GM18499 (cell line): ENCODE data around the gene MKRN2OS.
"Not testable (repeated sequence)": the region's sequence is repeated elsewhere in the genome, so short reads cannot be mapped to it uniquely, and the experiment has no call there.

Source experiments
- ATAC-seq: cut with Tn5 transposase; IDR thresholded peaks from one replicate; pipeline ENCODE4 v1.9.1; 2021; ENCODE audit warnings: moderate number of reproducible peaks; ENCODE audit not compliant: insufficient read depth, unreplicated experiment

Gene MKRN2OS

DNA sequence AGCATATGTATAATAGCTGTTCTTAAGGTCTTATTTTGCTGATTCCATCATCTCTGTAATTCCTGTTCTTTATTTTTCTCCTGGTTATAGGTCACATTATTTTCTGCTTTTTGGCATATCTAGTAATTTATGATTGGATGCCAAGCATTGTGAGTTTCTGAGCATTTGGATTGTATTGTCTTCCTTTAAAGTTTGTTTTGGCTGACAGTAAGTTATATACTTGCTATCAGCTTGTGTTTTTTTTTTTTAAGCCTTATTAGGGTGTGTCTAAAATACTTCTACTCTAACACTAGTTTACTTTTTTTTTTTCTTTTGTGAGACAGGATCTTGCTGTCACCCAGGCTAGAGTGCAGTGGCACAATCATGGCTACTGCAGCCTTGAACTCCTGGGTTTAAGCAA, 21.7 kb upstream of the MKRN2OS start:
- no peak for ATAC-seq

DNA sequence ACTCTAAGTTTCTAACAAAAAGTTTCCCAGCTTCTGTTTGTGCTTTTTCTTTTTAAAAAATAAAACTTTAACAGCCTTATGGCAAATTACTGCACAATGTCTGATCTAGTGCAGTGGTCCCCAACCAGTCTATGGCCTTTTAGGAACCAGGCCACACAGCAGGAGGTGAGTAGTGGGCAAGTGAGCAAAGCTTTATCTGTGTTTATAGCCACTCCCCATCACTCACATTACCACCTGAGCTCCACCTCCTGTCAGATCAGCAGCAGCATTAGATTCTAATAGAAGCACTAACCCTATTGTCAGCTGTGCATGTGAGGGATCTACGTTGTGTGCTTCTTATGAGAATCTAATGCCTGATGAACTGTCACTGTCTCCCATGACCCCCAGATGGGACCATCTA, 17.2 kb upstream of the MKRN2OS start:
- ATAC-seq = no peak

DNA sequence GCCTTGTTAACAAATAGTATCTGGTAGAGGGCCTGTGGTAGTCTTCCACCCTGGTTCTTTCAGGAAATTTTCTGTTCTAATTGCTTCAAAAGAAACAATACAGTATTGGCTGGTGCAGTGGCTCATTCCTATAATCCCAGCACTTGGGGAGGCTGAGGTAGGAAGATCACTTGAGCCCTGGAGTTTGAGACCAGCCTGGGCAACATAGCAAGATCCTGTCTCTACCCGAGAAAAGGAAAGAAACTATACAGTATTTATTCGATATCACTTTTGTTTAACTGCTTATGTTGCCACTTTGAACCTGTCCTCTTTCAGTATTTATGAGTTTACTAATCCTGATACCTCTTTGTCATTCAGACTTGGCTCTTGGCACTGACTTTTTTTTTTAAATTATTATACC, 16.1 kb upstream of the MKRN2OS start:
- no peak for ATAC-seq

DNA sequence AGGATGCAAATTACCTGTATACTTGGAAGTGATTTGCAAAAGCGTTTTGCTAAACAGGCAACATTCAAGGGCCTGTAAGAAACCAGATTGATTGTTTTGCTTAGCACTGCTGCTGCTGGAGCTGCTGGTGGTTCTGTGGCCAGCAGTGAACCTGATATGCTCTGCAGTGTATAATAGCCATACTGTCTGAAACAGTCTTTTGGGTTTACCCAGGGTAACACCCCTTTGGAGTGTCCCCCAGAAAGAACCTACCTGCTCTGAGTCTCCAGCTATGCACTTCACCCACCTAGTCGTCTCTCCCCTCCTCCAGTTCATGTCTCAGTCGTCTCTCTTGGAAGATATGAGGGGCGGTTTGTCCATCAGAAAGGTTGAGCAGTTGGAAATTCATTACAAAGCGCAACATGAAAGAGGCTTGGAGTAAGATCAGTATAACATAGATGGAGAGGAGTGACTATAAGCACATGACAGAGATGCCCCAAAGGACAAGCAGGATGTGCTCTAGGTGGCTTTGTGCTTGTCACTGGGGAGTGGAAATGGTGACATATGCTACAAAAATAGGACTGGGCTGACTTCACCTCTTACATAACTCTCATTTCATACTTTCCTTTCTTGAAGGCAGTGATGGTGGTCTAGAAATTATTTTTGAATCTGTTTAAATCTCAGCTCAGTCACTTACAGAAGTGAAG, 15.3 kb upstream of the MKRN2OS start:
- ATAC-seq = no peak

DNA sequence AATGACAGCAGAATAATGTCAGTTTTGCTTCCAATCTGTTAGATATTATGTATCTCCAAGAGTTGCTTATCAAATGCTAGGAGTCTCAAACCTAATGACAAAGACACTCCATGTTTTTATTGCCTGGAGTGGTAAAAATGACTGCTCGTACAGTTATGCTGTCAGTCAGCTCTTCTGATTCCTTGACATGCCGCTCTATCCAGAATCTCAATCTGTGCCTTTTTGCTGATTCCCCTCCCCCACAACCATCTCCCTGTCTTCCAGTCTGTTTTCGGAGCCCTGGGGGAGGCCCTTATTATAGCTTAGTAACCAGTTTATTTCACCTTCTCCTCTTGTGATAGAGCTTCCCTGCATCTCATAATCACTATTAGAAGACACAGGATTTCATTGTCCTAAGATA, 14.2 kb upstream of the MKRN2OS start:
- no peak for ATAC-seq

DNA sequence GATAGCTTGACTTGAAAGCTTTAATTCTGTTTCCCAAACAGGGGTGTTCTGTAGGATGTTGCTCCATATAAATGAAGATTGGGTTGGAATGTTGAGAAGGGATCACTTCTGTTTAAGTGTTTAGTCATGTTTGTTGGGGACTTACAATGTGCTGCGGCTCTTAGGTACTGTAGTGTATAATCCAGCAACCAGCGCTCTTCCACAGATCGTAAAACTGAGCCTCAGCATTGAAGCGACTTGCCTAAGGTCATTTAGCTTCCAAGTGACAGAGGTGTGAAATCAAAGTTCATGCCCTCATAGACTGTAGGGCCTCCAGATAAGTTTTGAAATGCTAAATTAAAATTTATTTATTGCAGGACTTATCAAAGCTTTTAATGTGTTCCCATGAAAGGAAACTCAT, 13.4 kb upstream of the MKRN2OS start:
- no peak for ATAC-seq

DNA sequence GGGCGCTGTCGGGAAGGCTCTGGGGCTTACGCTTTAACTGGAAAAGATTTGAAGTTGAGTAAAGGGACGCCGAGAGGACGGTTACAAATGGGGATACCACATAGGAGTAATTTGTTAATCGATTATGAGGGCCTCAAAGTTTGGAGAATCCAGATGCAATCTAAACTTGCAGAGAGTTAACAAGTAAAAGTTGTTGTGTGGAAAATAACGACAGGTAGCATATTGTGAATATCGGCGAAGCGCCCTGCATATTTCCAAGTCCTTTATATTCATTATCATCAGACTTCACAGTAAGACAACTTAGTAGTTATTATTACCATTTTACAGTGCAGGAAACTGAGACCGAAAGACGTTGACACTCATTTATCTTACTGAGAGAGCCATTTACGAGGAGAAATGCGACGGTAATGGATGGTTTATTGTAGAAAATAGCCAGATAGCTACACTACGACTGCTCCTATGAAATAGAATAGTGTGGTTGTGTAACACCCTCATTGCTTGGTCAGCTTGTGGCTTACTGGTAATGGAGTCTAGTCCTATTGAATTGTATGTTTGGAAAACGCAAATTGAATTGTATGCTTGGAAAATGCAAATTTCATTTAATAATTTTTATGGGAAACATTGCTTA, 12.3 kb upstream of the MKRN2OS start:
- no peak for ATAC-seq

DNA sequence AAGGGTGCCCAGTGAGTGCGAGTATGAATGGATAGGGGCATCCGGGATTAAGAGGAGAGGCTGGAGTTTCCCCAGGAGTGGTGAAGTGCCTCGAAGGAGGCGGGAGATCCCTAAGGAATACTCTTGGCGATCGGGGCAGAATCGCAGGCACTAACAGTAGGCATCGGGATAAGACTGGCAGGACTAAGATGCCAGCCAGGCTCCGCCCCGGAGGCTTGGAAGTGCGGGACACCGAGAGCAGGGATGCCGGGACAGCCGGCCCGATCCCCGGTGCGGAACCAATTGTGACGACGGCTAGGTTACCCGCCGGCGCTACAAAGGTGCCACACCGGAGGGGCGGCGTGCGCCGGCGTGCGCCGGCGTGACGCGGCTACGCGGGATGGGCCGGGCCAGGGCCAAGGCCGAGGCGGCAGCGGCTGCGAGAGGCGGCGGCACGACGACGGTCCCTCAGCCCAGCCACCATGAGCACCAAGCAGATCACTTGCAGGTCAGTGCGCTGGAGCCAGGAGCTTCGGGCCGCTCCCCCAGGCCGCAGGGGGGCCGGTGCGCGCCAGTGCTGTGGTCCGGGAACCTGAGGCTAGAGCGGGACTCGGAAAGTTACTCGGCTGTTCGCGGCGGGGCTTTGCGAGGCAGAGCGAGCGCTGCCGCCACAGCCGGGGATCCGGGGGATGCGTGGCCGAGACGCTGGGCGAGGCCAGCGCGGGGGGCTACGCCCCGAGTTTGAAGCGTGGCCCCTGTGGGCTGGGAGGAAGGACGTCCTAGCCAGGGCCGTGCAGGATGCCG, 11.6 kb upstream of the MKRN2OS start, which contains the start of gene MKRN2:
Gene MKRN2, plus strand, starts transcription at position 398 of the 783 bp plus-strand sequence. Its CDS starts 64 bp downstream, at position 462.
- ATAC-seq = peak; percentile 38

DNA sequence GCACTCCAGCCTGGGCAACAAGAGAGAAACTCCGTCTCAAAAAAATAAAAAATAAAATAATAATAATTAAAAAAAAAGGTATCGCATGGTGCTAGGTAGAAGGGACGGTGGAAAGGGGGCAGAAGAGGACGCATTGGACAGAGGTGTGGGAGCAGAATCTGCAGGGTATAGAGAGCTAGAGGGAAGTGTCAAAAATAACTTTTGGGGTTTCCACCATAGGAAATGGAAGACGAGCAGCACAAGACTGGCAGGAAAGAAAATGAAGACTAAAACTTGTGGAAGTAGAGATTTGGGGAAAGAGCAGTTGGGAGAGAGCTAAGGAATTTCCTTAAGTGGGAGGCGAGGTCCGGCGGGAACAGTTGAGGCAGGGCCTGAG, 11.0 kb upstream of the MKRN2OS start:
- ATAC-seq = no peak

DNA sequence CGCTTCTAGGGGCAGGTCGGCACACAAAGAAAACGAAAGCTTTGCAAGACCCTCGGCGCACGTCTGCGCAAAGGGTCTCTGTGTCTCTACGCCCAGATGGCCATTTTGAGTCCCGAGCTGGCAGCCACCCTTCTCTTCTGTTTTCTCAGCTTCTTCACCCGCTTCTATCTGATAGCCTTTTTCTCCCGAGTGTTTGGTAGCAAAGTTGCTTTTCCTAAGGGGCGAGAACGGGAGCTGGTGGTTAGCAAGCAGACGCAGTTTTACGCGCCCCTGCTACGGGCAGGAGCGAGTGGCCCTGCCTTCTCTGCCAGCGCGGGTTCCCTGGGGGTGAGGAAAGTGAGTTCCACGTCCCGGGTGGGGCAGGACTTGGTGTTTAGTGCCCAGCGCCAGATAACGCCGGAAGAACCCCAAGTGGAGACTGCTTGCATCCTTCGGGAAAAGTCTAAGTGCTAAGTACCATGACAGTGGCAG, 8.7 kb upstream of the MKRN2OS start:
- no peak for ATAC-seq

DNA sequence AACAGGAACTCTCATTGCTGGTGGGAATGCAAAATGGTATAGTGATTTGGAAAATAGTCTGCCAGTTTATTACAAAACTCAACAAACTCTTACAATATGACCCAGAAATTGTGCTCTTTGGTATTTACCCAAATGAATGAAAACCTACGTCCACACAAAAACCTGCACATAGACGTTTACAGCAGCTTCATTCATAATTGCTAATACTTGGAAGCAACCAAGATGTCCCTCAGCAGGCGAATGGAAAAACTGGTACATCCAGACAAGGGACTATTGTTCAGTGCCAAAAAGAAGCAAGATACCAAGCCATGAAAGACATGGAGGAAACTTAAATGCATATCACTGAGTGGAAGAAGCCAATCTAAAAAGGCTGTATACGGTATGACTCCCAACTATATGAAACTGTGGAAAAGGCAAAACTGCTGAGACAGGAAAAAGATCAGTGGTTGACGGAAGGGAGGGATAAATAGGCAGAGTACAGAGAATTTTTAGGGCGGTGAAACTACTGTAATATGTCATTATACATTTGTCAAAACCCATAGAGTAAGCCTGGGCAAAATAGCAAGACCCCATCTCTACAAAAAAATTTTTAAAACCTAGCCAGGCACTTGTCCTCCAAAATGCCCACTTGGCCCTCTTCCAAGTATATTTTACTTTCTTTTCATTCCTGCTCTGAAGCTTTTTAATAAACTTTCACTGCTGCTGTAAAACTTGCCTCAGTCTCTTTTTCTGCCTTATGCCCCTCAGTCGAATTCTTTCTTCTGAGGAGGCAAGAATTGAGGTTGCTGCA, 4.9 kb upstream of the MKRN2OS start:
- ATAC-seq = no peak

DNA sequence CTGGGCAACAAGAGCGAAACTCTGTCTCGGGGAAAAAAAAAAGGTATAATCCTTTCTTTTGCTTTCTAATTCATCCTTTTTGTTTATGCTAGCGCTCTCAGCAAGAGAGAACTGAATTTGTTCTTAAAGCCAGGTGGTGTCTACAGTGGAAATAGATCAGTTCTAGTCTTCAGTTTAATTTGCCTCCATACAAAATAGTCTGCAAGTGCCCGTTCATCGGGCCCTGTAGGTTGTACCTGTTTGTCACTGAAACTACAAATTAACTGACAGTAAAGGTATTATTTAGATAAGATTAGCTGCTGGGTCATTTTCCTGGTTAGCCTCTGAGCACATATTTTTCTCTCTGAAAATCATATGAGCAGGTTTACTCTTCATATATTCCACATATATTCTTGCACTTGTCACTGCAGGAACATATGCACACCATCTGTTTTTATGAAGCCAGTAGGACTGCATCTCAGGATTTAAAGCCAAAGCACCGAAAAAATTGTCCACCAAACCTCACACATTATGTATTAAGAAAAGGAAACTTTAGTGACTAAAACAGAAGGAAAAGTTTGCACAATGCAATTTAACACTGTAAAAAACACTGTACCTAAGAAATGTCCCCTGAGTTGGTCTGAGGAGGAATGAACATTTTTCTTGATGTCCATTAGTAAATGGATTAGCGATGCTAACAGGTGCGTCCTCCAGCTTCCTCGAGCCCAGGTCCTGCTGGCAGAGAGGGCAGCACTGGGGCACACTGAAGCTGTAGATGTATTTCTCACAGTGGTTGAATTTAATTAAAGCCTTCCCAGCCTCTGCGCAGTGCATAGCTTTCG, 437 bp downstream of the MKRN2OS start:
- ATAC-seq = no peak

DNA sequence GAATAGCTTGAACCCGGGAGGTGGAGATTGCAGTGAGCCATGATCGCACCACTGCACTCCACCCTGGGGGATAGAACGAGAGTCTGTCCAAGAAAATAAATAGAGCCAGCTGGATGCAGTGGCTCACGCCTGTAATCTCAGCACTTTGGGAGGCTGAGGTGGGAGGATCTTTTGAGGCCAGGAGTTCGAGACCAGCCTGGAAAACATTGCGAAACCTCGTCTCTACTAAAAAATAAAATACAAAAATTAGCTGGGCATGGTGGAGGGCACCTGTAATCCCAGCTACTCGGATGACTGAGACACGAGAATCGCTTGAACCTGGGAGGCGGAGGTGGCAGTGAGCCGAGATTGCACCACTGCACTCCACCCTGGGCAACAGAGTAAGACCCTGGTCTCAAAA, 1.8 kb downstream of the MKRN2OS start:
- not testable (repeated sequence) for ATAC-seq

DNA sequence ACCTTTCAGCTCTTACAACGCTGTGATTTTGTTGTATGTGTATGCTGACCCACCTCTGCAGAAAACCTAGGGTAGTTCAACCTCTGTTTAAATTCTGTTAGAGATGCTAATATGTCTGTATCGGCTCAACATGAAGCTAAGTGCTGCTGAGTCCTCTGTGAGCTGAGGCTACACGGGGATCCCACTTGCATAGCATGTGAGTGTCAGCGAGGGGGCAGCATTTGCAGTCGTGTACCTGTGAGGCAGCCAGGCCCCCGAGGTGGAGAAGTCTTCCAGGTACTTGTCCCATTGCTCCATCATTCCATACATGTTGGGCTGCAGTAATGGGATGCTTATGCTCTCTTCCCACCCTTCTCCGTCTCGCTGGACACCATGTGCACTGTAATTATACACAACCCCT, 3.7 kb downstream of the MKRN2OS start:
- ATAC-seq = no peak

DNA sequence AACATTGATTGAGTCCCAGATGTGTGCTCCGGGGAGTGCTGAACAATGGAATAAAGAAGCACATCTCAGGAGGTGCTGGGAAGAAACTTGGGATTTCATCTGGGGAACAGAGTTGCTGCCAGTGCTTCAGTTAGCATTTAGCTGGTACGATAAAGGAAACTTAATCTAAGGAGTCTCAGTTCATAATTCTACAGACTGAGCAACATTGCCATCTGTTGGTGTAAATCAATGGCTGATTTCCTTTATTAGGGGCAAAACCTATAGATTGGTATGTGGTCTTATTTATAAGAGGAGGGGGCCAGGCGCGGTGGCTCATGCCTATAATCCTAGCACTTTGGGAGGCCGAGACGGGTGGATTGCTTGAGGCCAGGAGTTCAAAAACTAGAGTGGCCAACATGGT, 8.9 kb downstream of the MKRN2OS start:
- no peak for ATAC-seq

DNA sequence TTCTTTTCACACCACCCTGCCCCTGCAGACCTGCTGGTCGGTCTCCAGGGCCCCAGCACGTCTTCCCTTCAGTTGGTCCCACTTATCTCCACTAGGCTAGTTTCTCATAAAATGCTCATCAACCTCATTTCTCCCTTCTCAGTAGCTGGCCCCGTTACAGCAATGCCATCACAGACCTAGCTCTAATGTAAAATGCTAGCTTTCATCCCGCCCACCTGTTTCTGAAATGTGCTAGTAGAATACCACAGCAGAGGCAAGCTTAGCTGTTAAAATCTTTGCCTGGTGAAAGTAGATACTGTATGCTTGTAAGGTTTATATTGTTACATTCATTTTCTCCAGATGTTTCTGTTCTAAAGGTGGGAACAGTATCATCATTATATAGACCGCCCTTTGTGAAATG, 13.1 kb downstream of the MKRN2OS start:
- no peak for ATAC-seq

DNA sequence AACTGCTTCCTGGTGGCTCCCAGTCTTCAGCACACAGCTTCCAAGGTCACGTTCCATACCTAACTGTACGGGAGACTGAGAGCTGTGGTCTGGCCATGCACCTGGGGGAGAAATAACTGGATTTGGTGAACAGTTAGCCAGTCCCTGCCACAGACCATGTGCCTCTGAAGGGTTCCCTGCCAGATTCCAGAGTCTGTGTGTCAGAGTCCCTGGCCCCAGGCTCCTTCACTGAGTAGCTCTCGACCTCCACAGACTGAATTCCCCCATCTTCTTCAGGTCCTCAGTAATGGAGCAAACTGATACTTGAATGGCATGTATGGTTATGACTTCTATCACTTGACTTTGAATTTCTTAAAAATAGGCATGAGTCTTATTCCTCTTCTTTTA, 17.5 kb downstream of the MKRN2OS start:
- ATAC-seq = no peak

DNA sequence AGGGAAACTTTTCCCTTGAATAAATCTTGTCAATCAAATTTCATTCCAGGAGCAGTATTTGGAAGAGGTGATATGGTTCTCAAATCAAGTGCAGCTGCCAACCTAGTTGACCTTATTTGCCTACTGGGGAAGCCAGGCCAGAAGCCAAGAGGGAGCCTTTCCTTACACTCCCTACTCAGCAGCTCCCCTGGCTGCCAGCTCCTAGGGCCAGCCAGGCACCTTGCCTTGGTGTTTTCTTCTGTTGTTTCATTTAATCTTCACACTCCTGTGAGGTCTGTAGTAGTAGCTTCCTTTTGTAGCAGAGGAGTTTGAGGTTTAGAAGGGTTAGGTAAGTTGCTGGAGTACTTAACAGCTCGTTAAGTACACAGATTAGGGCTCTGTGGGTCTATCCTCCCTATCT, 22.6 kb downstream of the MKRN2OS start:
- ATAC-seq = no peak

DNA sequence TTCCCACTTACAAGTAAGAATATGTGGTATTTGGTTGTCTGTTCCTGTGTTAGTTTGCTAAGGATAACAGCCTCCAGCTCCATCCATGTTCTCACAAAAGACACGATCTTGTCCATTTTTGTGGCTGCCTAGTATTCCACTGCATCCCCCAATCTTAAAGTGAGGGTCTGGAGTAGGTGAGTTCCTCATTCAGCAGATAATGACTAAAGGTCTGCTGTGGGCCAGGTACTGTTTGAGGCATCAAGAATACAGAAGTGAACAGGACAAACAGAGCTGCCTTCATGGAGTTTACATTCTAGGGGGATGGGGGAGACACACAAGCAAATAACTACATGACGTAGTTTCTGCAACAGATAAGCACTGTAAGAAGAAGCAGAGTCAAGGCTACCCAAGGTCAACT, 24.3 kb downstream of the MKRN2OS start:
- ATAC-seq = no peak
